K562 (cell line): ENCODE data around the gene TSPAN18. TPM values are rescaled to one million over a fixed set of nuclear protein-coding genes. Genes with fewer than 3 reads are reported as not detected.
A peak's percentile ranks its signal among the peaks of the same experiment; 100 is the strongest.

Source experiments
- ATAC-seq: fragments of 200-7000 bp; cut with Tn5 transposase; 3 replicates; pipeline ENCODE4 v1.9.1; 2020; ENCODE audit warnings: moderate library complexity
- BruUV-seq: library from RNA; stranded (reverse); fragments of 400-500 nt; replicated peaks from 2 replicates; lab custom pipeline; 2021; lab: Mats Ljungman, UMichigan
- CTCF ChIA-PET: fragments of 300-600 bp; formaldehyde crosslinking; extraction: SDS; loops from one replicate; lab custom pipeline; 2021; ENCODE audit warnings: low intra/inter-chr PET ratio; lab: Yijun Ruan, JAX
- POLR2A ChIA-PET: fragments of 300-600, 350-650 bp; sonication (Branson Sonifier 250); formaldehyde crosslinking; extraction: SDS; loops from one replicate; lab custom pipeline; 2021; ENCODE audit warnings: antibody characterized with exemption, inconsistent platforms; lab: Yijun Ruan, JAX
- DNase-seq, 4 experiments: peaks; one replicate each; pipeline versions ENCODE4 v3.0.0 to v3.0.0-alpha.2; 2011 to 2018; ENCODE audit warnings: low spot score in 3 of 4, mixed read lengths in 3 of 4; ENCODE audit errors: extremely low read depth in 1 of 4
- FAIRE-seq: peaks from 2 replicates; lab custom pipeline; 2011; peaks lifted over from hg19 to GRCh38; lab: Jason Lieb, UNC
- H2AFZ ChIP-seq: 2 replicates; pipeline ENCODE4 v1.6.0; 2011; ENCODE audit warnings: low read depth, low read length, control low read depth, inconsistent platforms
- H3K27ac ChIP-seq: fragments of 200-600 bp; 3 replicates; pipeline ENCODE4 v1.8.0; 2011; ENCODE audit warnings: low read depth, mild to moderate bottlenecking, control low read depth, inconsistent platforms, low read length, moderate library complexity, mixed read lengths; ENCODE audit errors: extremely low read depth
- H3K27me3 ChIP-seq, 2 experiments: fragments of 300-600 bp in 1 of 2; 2 replicates in 1 of 2; 3 replicates in 1 of 2; pipeline versions ENCODE4 v1.6.0 to v1.8.0; 2011; ENCODE audit warnings: inconsistent platforms in 2 of 2, low read length in 2 of 2, mild to moderate bottlenecking in 1 of 2, mixed read lengths in 1 of 2, moderate library complexity in 1 of 2; ENCODE audit not compliant: control insufficient read depth in 2 of 2, insufficient read depth in 2 of 2
- H3K36me3 ChIP-seq: fragments of 300-600 bp; 3 replicates; pipeline ENCODE4 v1.8.0; 2011; ENCODE audit warnings: mild to moderate bottlenecking, low read length, inconsistent platforms; ENCODE audit not compliant: control insufficient read depth, insufficient read depth
- H3K4me1 ChIP-seq, 2 experiments: fragments of 200-600 bp in 1 of 2; replicated peaks in 1 of 2; 2 replicates in 1 of 2; 3 replicates in 1 of 2; pipeline versions ENCODE4 v1.5.1 to v1.8.0; 2011; ENCODE audit warnings: inconsistent platforms in 2 of 2, low read length in 2 of 2, mild to moderate bottlenecking in 1 of 2, mixed read lengths in 1 of 2, moderate library complexity in 1 of 2; ENCODE audit not compliant: control insufficient read depth in 2 of 2, insufficient read depth in 2 of 2
- H3K4me2 ChIP-seq: 2 replicates; pipeline ENCODE4 v1.6.1; 2011; ENCODE audit warnings: low read length, control low read depth, inconsistent platforms, mixed read lengths; ENCODE audit not compliant: insufficient read depth
- H3K4me3 ChIP-seq: fragments of 200-600 bp; sonication (generic), shearing (Covaris generic); 2 replicates; pipeline ENCODE4 v1.5.1; 2016; ENCODE audit warnings: control low read depth, inconsistent platforms
- H3K79me2 ChIP-seq: fragments of 200-600 bp; 3 replicates; pipeline ENCODE4 v1.8.0; 2011; ENCODE audit warnings: low read length, inconsistent platforms; ENCODE audit not compliant: control insufficient read depth, insufficient read depth
- H3K9ac ChIP-seq, 2 experiments: 2 replicates each; pipeline versions ENCODE4 v1.6.0 to v1.6.1; 2011; ENCODE audit warnings: low read depth in 2 of 2, low read length in 2 of 2, control low read depth in 1 of 2, inconsistent platforms in 1 of 2, mild to moderate bottlenecking in 1 of 2, mixed read lengths in 1 of 2; ENCODE audit not compliant: insufficient read depth in 1 of 2
- H3K9me1 ChIP-seq: one replicate; pipeline ENCODE4 v1.6.0; 2011; ENCODE audit warnings: inconsistent platforms, mild to moderate bottlenecking, low read length, moderate library complexity; ENCODE audit not compliant: control insufficient read depth, insufficient read depth
- H3K9me3 ChIP-seq: replicated peaks from 2 replicates; pipeline ENCODE4 v1.5.1; 2011; ENCODE audit warnings: low read depth, low read length, inconsistent platforms; ENCODE audit not compliant: control insufficient read depth, insufficient read depth
- H4K20me1 ChIP-seq: replicated peaks from 2 replicates; pipeline ENCODE4 v1.6.1; 2011; ENCODE audit warnings: low read length, inconsistent platforms, mixed read lengths; ENCODE audit not compliant: control insufficient read depth, insufficient read depth
- ADNP ChIP-seq: fragments of 200-800 bp; sonication (Bioruptor generic); IDR thresholded peaks from 2 replicates; pipeline ENCODE4 v1.6.1; 2016; ENCODE audit warnings: missing genetic modification characterization, missing compliant biosample characterization
- CHD4 ChIP-seq: fragments of 200-600 bp; sonication (generic); IDR thresholded peaks from 3 replicates; pipeline ENCODE4 v1.6.1; 2012; ENCODE audit warnings: low read depth, mild to moderate bottlenecking, mixed read lengths, low read length, inconsistent platforms; ENCODE audit not compliant: insufficient read depth, insufficient replicate concordance, poor library complexity, severe bottlenecking
- CTBP1 ChIP-seq: fragments of 450-650 bp; IDR thresholded peaks from 2 replicates; pipeline ENCODE4 v1.6.1; 2016; ENCODE audit warnings: borderline replicate concordance
- FOXM1 ChIP-seq, 2 experiments: fragments of 450-650 bp in 1 of 2; sonication (generic) in 1 of 2; formaldehyde crosslinking in 1 of 2; IDR thresholded peaks; 2 replicates each; pipeline versions ENCODE4 v1.6.1 to v1.9.0; 2017 to 2022; ENCODE audit warnings: low read depth in 2 of 2, mild to moderate bottlenecking in 2 of 2, missing genetic modification reagents in 1 of 2, moderate library complexity in 1 of 2
- HDAC6 ChIP-seq: IDR thresholded peaks from 2 replicates; pipeline ENCODE4 v1.6.1; 2012; ENCODE audit warnings: low read depth, mild to moderate bottlenecking, control low read depth, inconsistent platforms, low read length, moderate library complexity
- KDM5B ChIP-seq: fragments of 200-600 bp; sonication (generic); IDR thresholded peaks from 2 replicates; pipeline ENCODE4 v1.6.1; 2012; ENCODE audit warnings: low read depth, mild to moderate bottlenecking, moderate library complexity, low read length, control low read depth, inconsistent platforms; ENCODE audit not compliant: insufficient replicate concordance
- MCM7 ChIP-seq, 2 experiments: fragments of 450-650 bp; IDR thresholded peaks; 2 replicates each; pipeline ENCODE4 v1.6.1; 2016 to 2018
- MEF2D ChIP-seq: conservative IDR thresholded peaks from 2 replicates; pipeline ENCODE4 v1.6.1; 2016; ENCODE audit warnings: low read depth, missing genetic modification characterization, missing compliant biosample characterization
- NFE2L1 ChIP-seq: fragments of 450-650 bp; IDR thresholded peaks from 2 replicates; pipeline ENCODE4 v1.6.1; 2016; ENCODE audit warnings: missing genetic modification characterization, low read depth, mild to moderate bottlenecking, missing compliant biosample characterization, moderate library complexity, borderline replicate concordance
- RFX7 ChIP-seq: fragments of 250-450 bp; sonication (Bioruptor Pico); IDR thresholded peaks from 2 replicates; pipeline ENCODE4 v1.5.1; 2021; ENCODE audit warnings: mild to moderate bottlenecking
- RNF2 ChIP-seq: sonication (generic); IDR thresholded peaks from 2 replicates; pipeline ENCODE4 v1.6.1; 2016
- SP1 ChIP-seq: sonication (generic); formaldehyde crosslinking; IDR thresholded peaks from 2 replicates; pipeline ENCODE4 v1.8.1; 2022; ENCODE audit warnings: mild to moderate bottlenecking, missing genetic modification reagents
- TBP ChIP-seq: optimal IDR thresholded peaks from 2 replicates; pipeline ENCODE3; 2011; ENCODE audit warnings: low read depth, low read length, improper control_type of control experiment
- TEAD1 ChIP-seq, 2 experiments: fragments of 450-650 bp in 1 of 2; sonication (generic) in 1 of 2; formaldehyde crosslinking; IDR thresholded peaks; 2 replicates each; pipeline versions ENCODE4 v1.4.0 to v1.8.0; 2020 to 2022; ENCODE audit warnings: mild to moderate bottlenecking in 2 of 2, missing genetic modification reagents in 1 of 2
- ZBTB7A ChIP-seq: IDR thresholded peaks from 2 replicates; pipeline ENCODE4 v1.6.1; 2011; ENCODE audit warnings: low read depth, mild to moderate bottlenecking, low read length, moderate library complexity, borderline replicate concordance; ENCODE audit not compliant: control insufficient read depth
- ZC3H8 ChIP-seq: fragments of 450-650 bp; IDR thresholded peaks from 2 replicates; pipeline ENCODE4 v1.6.1; 2017
- ZNF212 ChIP-seq: fragments of 450-650 bp; formaldehyde crosslinking; IDR thresholded peaks from 2 replicates; pipeline ENCODE4 v1.4.0; 2020; ENCODE audit warnings: mild to moderate bottlenecking
- ZSCAN32 ChIP-seq: fragments of 450-650 bp; formaldehyde crosslinking; IDR thresholded peaks from 2 replicates; pipeline ENCODE4 v1.4.0; 2020; ENCODE audit warnings: mild to moderate bottlenecking, moderate library complexity
- WGBS: fragments of 100-300 bp; shearing (Covaris generic); methylation state at CpG from one replicate; pipeline ENCODE4 v1.1.6; 2016; ENCODE audit warnings: low coverage, mixed read lengths; ENCODE audit not compliant: insufficient coverage; ENCODE audit errors: missing lambda C conversion rate; 5-methylcytosine and 5-hydroxymethylcytosine counted together
- in situ Hi-C: fragments of 300-500 bp; cut with MboI; formaldehyde crosslinking; loops from 4 replicates; pipeline ENCODE4 v1.15.0; 2018; ENCODE audit warnings: inconsistent platforms, mixed read lengths
- intact Hi-C: fragments of 100-400 bp; cut with micrococcal nuclease; formaldehyde crosslinking; loops from 2 replicates; pipeline ENCODE4 v1.14.2; 2022
- polyA plus RNA-seq, 8 experiments: library from polyadenylated mRNA; depleted of rRNA in 4 of 8; stranded (reverse) in 5 of 8; unstranded in 3 of 8; fragments of >200 nt; fragmentation: Nextera tagmentation in 2 of 8; fragmentation: Illumina TruSeq in 1 of 8; extraction: Ambion mirVana in 2 of 8; extraction: Trizol in 1 of 8; gene quantifications; 2 replicates each; pipeline versions ENCODE4 v1.2.1 to v1.2.3, GENCODE V29; 2011 to 2014; ENCODE audit warnings: inconsistent platforms in 1 of 8, missing spikeins in 1 of 8
- total RNA-seq, 7 experiments: library from RNA; depleted of rRNA in 6 of 7; stranded (reverse); fragments of >200 nt in 6 of 7; fragmentation: Illumina TruSeq in 2 of 7; extraction: Trizol in 2 of 7; gene quantifications; 2 replicates each; pipeline versions ENCODE4 v1.2.1 to v1.2.3, GENCODE V29; 2011 to 2021; ENCODE audit warnings: low replicate concordance in 1 of 7
- TF ChIP-seq, protein P1 (sequence below): fragments of 250-450 bp; sonication (Bioruptor Pico); IDR thresholded peaks from 2 replicates; pipeline ENCODE4 v1.9.0; 2021; ENCODE audit warnings: mild to moderate bottlenecking, inconsistent platforms

Gene TSPAN18
- total and polyA plus RNA-seq, 9 of the 15 experiments (the other 6 are each of a cell fraction or from before 2014, with no cell fraction given), result 0.17 to 0.35 (median 0.22) TPM; not detected in 4

DNA sequence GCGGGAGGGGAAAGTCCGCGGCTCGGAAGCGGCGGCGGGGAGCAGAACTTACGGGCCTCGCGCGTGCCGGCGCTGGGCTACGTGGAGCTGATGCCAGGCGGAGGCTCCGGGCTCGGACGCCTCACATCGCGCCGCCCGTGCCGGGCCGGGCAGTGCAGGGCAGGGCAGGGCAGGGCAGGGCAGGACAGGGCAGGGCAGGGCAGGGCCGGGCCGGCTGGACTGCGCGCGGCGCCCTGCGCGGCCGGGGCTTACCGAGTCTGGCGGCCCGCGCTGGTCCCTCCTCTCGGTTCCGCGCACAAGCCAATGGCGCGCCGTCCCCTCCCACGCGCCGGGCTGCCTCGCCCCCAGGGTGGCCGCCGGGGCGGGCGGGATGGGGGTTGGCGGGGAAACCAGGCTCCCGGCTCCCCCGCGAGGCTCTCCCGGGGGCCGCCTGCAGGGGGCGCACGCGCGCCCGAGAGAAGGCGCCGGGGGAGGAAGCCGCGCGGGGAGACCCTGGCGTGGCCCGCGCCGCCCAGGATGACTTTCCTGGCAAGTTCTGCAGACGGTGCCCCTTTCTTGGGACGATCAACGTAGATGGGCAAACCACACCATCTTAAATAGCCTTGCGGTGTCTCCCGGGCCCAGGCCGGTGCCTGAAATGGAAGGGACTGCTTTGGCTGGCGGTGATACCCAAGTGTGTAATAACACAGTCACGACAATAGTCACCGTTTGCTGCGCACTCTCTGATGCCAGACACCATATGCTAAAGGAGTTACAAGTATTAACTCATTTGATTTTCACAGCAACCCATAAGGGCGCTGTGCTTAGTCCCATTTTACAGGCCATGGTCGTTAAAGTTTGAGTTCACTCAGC lies 224.1 kb downstream of the TSPAN18 start, which contains the start of gene TP53I11:
TSS of gene TP53I11 (minus strand) at position 259 of the 852 bp plus-strand sequence. CDS start 12,548 bp downstream, outside the sequence.
- H4K20me1 ChIP-seq, result peaks cover 7% of the 10 kb centered on the region; the same call in 1 of the 2 replicates
- peaks cover 0 to 22% of the 10 kb centered on the region in 2 experiments; a peak in 4 of 5 replicates for H3K4me1 ChIP-seq
- peaks cover 0 to 29% of the 10 kb centered on the region in 2 experiments; a peak in 2 of 5 replicates for H3K27me3 ChIP-seq
- in situ Hi-C loops, result no loop called here
- no peaks in the 10 kb centered on the region for H3K9me1 ChIP-seq
- BruUV-seq, result no TSS peak
- peak within 1 kb of the TSS; percentile 16 for H3K4me3 ChIP-seq
- CTCF ChIA-PET, result no interaction called here
- WGBS, result 18% methylated on average over 26 of the region's 83 CpGs
- FAIRE-seq (no peak), ATAC-seq (peak; percentile 80), DNase-seq (peak; percentile 58 to 93 (median 84))
- no peaks in the 10 kb centered on the region for H3K79me2 ChIP-seq
- H2AFZ ChIP-seq, result no peak within 1 kb of the TSS
- no peaks in the 10 kb centered on the region for H3K36me3 ChIP-seq
- no peaks in the 10 kb centered on the region for H3K9me3 ChIP-seq
- H3K4me2 ChIP-seq, result no peak within 1 kb of the TSS
- H3K9ac ChIP-seq, result no peak within 1 kb of the TSS
- intact Hi-C loops, result no loop called here
- POLR2A ChIA-PET, result interaction anchor here (0.5 kb wide), 1 partner anchor 8 kb away, joined by 3 read pairs; no protein-coding TSS in a partner anchor
- H3K27ac ChIP-seq, result no peak within 1 kb of the TSS
- TF ChIP-seq MCM7 (IDR thresholded peaks at IDR 0.05) (no peak), FOXM1 (IDR thresholded peaks at IDR 0.05; ENCODE audit: low read depth) (no peak), FOXM1 (CRISPR knock-in tag; IDR thresholded peaks at IDR 0.05; ENCODE audit: low read depth) (0 out of 2 replicates have a peak, but pooled peaks have one; percentile 36), MEF2D (tag) (no peak), ZNF212 (no peak), TBP (no peak), SP1 (CRISPR knock-in tag) (no peak), CHD4 (peak; percentile 57), RFX7 (no peak), ZSCAN32 (CRISPR knock-in tag) (no peak), RNF2 (no peak), KDM5B (no peak), ADNP (tag) (peak; percentile 81), HDAC6 (no peak), CTBP1 (0 out of 2 replicates have a peak, but pooled peaks have one; percentile 23), ZBTB7A (peak; percentile 72; the same call in 1 of the 2 replicates), NFE2L1 (tag) (no peak), TEAD1 (CRISPR knock-in tag; IDR thresholded peaks at IDR 0.05) (no peak), ZC3H8 (no peak)
- TF ChIP-seq, protein P1, sequence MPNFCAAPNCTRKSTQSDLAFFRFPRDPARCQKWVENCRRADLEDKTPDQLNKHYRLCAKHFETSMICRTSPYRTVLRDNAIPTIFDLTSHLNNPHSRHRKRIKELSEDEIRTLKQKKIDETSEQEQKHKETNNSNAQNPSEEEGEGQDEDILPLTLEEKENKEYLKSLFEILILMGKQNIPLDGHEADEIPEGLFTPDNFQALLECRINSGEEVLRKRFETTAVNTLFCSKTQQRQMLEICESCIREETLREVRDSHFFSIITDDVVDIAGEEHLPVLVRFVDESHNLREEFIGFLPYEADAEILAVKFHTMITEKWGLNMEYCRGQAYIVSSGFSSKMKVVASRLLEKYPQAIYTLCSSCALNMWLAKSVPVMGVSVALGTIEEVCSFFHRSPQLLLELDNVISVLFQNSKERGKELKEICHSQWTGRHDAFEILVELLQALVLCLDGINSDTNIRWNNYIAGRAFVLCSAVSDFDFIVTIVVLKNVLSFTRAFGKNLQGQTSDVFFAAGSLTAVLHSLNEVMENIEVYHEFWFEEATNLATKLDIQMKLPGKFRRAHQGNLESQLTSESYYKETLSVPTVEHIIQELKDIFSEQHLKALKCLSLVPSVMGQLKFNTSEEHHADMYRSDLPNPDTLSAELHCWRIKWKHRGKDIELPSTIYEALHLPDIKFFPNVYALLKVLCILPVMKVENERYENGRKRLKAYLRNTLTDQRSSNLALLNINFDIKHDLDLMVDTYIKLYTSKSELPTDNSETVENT (CRISPR knock-in tag), result no peak
